Adrenal gland (tissue), 5 donors: ENCODE data around the gene CRCP.

Source experiments
- POLR2A ChIP-seq, 2 donors: fragments of 450-650 bp; IDR thresholded peaks; one replicate each; pipeline ENCODE4 v1.6.1; 2017; ENCODE audit warnings: antibody characterized with exemption in 2 of 2, mild to moderate bottlenecking in 2 of 2, moderate library complexity in 1 of 2
- TF ChIP-seq, protein P1 (sequence below), 6 experiments: fragments of 450-650 bp in 4 of 6; fragments of 200-600 bp in 2 of 6; sonication (generic) in 1 of 6; IDR thresholded peaks; 1 replicate in 5 of 6; 2 replicates in 1 of 6; pipeline versions ENCODE4 v1.5.1 to v1.8.0; 2016 to 2021; ENCODE audit warnings: antibody characterized with exemption in 6 of 6, mild to moderate bottlenecking in 2 of 6, moderate library complexity in 1 of 6
- donor health status: DM: no; HTN: no; CAD: no.

DNA sequence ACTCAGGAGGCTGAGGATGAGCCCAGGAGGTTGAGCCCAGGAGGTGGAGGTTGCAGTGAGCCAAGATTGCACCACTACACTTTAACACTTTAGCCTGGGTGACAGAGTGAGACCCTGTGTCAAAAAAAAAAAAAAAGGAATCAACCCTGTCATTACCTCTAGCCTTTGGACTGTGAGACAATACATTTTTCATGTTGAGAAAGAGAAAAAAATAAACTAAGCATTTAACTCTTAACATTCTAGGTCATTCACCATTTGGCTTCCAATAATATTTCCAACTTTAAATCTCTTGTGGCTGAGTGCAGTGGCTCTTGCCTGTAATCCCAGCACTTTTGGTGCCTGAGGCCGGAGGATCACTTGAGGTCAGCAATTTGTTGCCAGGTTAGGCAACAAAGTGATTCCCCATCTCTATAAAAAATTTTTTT is 48.6 kb downstream of the CRCP start:
- TF ChIP-seq, protein P1, sequence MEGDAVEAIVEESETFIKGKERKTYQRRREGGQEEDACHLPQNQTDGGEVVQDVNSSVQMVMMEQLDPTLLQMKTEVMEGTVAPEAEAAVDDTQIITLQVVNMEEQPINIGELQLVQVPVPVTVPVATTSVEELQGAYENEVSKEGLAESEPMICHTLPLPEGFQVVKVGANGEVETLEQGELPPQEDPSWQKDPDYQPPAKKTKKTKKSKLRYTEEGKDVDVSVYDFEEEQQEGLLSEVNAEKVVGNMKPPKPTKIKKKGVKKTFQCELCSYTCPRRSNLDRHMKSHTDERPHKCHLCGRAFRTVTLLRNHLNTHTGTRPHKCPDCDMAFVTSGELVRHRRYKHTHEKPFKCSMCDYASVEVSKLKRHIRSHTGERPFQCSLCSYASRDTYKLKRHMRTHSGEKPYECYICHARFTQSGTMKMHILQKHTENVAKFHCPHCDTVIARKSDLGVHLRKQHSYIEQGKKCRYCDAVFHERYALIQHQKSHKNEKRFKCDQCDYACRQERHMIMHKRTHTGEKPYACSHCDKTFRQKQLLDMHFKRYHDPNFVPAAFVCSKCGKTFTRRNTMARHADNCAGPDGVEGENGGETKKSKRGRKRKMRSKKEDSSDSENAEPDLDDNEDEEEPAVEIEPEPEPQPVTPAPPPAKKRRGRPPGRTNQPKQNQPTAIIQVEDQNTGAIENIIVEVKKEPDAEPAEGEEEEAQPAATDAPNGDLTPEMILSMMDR (IDR thresholded peaks at IDR 0.05): no peak
- TF ChIP-seq POLR2A (IDR thresholded peaks at IDR 0.05): no peak
